NOMO-1 treated with DMSO at 0.1 percent for 48 hours (cell line): ENCODE results near the gene ELF2.
A peak's percentile ranks its signal among the peaks of the same experiment; 100 is the strongest.
"Not testable (repeated sequence)": the region's sequence is repeated elsewhere in the genome, so short reads cannot be mapped to it uniquely, and the experiment has no call there.

Source experiments
- DNase-seq: peaks from one replicate; lab custom pipeline; 2025; ENCODE audit not compliant: unreplicated experiment; lab: John Stamatoyannopoulos, UW

Gene ELF2

DNA sequence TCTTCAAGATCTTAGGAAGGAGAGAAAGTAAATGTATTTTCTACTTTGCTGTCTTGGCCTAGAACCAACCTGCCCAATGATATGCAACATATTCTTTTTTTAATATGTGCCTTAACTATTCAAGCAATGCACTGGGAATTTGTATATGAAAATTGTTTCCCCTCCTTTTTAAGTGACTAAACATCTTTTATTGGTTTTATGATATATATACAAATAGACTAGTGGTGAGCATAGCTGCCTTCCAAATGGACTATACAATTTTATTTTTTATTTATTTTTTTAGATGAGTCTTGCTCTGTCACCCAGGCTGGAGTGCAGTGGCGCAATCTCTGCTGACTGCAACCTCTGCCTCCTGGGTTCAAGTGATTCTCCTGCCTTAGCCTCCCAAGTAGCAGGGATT, 151.2 kb downstream of the ELF2 start:
- DNase-seq: no peak

GRCh38 chr4:139024686-139025085, 152.3 kb downstream of the ELF2 start:
- DNase-seq: no peak

- DNase-seq: no peak
Observed at GRCh38 chr4:139022835-139023234, 154.2 kb downstream of the ELF2 start.

DNA sequence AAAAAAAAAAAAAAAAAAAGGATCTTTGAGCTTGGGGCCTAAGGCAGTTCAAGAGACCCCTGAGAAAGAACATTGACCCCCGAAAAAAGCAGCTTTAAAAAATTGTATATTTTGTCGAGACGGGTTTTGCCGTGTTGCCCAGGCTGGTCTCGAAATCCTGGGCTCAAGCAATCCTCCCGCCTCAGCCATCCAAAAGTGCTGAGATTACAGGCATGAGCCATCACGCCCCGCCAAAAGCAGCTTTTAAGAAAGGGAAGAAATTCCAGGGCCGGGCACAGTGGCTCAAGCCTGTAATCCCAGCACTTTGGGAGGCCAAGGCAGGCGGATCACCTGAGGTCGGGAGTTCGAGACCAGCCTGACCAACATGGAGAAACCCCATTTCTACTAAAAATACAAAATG, 155.9 kb downstream of the ELF2 start:
- not testable (repeated sequence) for DNase-seq

GRCh38 chr4:139020384-139020783, 156.6 kb downstream of the ELF2 start:
- no peak for DNase-seq

- DNase-seq: no peak
Observed at GRCh38 chr4:139018971-139019758, 157.9 kb downstream of the ELF2 start.

DNA sequence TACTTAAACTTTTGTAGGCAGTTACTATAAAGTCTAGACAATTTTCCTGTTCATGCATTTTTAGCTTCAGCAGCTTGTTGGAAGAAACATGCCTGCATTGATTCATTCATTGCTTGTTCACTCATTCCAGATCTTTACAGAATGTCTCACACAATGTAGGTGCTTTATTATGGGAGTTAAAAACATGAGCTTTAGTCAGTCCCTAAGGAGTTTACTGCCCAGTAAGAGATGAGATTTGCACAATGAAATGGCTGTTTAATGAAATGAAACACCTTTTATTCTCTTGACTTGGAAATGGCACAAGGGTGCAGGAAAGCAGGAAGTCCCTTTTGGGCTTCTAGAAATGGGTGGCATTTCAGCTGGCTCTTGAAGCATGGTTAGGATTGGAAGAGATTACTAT, 158.5 kb downstream of the ELF2 start:
- no peak for DNase-seq

DNA sequence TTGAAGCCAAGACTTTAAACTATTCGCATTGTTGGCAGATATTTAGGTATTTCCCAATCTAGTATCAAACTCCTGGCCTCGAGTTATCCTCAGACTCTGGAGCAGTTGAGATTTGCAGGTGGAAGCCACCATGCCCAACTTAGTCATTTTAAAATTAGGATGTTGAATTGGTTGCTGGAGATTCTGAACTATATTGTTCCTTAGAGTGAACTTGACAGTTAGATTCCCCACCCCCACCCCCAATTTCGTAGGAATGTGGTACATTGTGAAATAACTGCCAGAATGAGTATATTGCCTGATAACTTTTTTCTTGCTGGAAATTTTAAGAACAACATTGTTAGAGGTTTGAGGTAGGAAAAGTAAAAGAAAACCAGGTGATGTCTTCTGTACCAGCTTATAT, 159.2 kb downstream of the ELF2 start:
- no peak for DNase-seq

- DNase-seq: peak; percentile 28
Observed at GRCh38 chr4:139015948-139016471, 161.0 kb downstream of the ELF2 start.

DNA sequence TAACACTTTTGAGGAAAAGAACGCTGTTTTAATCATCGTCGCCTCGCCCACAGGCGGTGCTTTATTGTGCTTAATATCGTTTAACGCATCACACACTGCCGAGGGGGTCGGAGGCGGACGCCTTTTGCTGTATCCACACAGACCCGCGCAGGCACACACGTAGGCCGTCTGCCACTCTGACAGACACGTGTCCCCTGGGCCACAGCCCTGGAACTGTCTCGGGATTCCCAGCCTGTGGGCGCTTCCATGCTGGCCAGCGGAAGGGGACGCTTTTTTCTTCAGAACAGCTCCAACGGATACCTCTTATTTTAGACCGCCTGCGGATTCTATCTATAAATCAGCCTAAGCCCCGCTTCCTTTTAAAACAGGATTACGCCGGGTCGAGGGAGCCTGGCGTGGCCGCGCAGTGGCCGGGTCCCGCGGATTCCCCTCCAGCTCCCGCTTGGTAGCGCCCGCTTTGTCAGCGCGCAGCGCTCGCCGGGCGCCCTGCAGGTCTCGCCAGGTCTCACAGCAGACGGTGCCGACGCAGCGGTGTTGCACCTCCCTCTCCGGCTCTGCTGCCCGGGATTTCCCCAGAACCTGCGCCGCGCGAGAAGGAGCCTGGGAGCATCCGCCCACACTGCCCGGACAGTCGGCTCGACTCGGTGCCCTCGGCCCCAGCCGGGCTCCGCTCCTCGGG, 161.6 kb downstream of the ELF2 start, which contains the start of gene NOCT:
Gene NOCT, plus strand, starts transcription at position 513 of the 679 bp plus-strand sequence. CDS start 201 bp downstream, outside the sequence.
- DNase-seq: peak; percentile 81

DNA sequence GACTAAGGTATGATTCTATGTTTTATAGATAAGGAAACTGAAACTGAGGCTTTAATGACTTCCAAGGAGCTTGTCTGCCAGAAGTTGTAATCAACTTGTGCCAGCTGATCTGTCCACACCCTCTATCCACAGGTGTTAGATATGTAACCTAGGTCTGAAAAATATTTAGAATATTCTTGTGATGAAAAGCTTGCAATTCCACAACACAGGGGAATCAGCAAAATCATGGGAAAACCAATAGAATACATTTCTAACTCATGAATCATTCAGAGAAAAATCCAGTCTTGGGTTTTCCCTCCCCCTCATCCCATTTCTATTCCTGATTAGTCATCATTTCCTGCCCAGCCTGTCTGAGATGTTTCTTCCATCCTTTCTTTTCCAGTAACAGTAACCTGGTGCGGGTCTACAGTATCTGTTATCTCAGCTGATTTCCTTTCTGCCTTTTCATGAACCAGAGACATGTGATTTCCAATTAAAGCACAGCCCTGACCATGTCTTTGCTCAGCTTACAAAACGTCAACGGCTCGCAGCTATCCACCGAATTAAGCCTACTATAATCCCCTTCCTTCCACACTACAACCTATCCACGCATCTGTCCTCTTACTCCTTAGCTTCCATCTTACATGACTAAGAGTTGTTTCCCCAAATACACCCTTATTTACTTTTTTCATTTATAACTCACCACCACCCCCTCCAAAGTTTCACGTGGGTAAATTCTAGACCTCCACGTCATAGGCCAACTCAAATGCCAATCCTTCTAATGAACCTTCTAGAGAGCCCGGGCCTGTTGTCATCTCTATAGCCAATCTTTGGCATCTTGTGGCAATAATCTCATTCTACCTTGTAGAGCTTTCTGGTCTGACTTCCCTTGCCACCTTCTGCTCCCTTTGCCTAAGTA, 162.4 kb downstream of the ELF2 start:
- DNase-seq: peak; percentile 51

GRCh38 chr4:139011225-139011950, 165.6 kb downstream of the ELF2 start:
- no peak for DNase-seq

DNA sequence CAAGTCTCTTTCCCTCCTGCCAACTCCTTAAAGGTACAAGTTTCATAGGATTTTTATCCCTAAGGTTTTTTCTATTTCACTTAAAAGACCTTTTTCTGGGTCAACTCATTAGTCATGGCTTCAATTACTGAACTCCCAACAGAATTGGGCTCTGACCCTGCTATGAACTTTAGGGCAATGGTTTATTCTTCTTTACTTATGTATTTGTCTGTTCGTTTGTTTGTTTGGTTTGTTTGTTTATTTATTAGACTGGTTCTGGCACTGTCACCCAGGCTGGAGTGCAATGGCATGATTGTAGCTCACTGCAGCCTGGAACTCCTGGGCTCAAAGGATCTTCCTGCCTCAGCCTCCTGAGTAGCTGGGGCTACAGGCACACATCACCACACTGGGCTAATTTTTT, 167.3 kb downstream of the ELF2 start:
- DNase-seq: no peak

DNA sequence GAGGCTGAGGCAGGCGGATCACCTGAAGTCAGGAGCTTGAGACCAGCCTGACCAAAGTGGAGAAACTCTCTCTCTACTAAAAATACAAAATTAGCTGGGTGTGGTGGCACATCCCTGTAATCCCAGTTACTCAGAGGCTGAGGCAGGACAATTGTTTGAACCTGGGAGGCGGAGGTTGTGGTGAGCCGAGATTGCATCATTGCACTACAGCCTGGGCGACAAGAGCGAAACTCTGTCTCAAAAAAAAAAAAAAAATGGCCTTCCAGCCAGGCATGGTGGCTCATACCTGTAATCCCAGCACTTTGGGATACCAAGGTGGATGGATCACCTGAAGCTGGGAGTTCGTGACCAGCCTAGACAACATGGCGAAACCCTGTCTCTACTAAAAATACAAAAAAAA, 168.7 kb downstream of the ELF2 start:
- not testable (repeated sequence) for DNase-seq

DNA sequence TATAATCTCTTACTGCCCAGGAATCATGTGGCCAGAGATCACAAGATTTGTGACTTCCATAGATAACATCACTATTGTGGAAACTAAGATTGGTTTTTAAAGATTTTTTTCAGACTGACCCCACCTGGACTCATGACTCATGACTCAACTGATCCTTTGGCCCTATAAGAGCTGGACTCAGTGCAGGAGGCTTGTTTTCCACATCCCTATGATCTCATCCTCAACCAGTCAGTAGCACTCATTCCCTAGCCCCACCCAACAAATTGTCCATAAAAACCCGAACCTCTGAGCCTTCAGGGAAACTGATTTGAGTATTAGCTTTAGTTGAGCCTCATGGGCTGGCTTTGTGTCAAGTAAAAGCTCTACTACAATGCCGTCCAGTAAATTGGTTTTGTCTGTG, 169.4 kb downstream of the ELF2 start:
- DNase-seq: no peak
